ENCODE results near the gene PTPN23.

The PTPN23 gene

DNA sequence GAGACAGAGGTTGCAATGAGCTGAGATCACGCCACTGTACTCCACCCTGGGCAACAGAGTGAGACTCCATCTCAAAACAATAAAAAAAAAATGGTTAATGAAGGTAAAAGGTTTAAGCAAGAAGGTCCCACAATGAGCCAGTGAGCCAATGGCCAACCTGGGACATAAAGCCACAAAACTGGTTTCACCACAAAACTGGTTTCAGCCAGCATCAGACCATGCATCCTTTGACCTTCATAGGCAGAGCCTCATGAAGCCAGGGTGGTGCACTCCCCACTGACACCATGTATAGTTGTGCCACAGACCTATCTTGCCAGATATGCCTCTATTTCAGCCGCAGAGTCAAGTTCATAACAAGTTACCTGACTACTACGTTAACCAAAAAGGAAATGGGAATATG is 53.0 kb downstream of the PTPN23 start:
- DNase-seq (ENCODE audit: insufficient read length, low spot score) (no peak), FAIRE-seq (no peak)
- TF ChIP-seq, protein P1, sequence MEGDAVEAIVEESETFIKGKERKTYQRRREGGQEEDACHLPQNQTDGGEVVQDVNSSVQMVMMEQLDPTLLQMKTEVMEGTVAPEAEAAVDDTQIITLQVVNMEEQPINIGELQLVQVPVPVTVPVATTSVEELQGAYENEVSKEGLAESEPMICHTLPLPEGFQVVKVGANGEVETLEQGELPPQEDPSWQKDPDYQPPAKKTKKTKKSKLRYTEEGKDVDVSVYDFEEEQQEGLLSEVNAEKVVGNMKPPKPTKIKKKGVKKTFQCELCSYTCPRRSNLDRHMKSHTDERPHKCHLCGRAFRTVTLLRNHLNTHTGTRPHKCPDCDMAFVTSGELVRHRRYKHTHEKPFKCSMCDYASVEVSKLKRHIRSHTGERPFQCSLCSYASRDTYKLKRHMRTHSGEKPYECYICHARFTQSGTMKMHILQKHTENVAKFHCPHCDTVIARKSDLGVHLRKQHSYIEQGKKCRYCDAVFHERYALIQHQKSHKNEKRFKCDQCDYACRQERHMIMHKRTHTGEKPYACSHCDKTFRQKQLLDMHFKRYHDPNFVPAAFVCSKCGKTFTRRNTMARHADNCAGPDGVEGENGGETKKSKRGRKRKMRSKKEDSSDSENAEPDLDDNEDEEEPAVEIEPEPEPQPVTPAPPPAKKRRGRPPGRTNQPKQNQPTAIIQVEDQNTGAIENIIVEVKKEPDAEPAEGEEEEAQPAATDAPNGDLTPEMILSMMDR (IDR thresholded peaks at IDR 0.05; ENCODE audit: insufficient read depth, missing control alignments) = no peak

DNA sequence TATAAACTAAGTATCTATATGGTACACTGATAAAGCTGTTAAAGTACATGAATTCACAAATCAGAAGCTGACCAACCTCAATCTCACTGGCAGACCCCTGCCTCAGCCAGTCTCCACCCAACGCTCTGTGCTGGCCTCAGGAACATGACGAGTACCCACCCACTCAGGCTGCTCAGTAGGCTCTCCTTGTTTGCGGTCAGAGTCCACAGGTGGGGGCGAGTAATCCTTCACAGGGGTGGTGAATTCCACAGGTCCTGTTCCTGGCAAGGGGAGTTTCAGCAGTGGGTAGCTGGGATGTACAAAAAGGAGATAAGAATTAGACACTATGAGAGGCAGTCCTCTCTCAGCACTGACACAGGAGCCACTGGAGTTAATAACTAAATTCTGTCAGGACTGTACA is 54.0 kb downstream of the PTPN23 start:
- no peak for DNase-seq (ENCODE audit: insufficient read length, low spot score)
- no peak for FAIRE-seq

DNA sequence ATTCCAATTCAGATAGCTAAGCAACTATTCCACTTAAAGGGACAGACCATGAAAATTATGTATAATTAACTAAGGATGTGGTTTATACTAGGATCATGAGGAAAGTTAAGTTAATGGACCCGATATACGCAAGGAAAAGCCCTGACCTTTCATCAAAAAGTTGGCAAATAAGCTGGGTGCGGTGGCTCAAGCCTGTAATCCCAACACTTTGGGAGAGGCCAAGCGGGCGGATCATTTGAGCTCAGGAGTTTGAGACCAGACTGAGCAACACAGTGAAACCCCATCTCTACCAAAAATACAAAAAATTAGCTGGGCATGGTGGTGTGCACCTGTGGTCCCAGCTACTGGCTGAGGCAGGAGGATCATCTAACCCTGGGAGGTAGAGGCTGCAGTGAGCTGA is 55.4 kb downstream of the PTPN23 start:
- FAIRE-seq (no peak), DNase-seq (ENCODE audit: insufficient read length, low spot score) (no peak)
- TF ChIP-seq, protein P1 (IDR thresholded peaks at IDR 0.05; ENCODE audit: insufficient read depth, missing control alignments) = no peak

More for the DNA sequence above, 54.0 kb downstream of the PTPN23 start:
- TF ChIP-seq, protein P1 (IDR thresholded peaks at IDR 0.05; ENCODE audit: insufficient read depth, missing control alignments) = no peak

DNA sequence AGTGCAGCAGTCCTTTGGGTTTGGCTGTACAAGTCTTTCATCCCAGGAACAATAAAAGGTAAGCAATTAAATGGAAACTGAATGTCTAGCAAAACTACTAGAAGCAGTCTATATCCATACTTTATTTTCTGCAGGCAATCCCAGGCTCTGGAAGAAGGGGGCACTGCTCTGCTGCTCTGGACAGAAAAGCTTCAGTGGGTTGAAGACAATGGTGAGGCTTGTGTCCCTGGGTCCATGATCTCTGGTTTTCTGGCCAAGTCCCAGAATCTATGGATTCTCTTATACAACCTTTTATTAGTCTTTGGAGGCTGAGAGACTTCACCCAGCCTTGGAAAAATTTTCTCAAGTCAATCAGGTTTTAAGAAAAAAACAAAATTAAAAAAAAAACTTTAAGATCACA is 59.3 kb downstream of the PTPN23 start:
- TF ChIP-seq, protein P1 (IDR thresholded peaks at IDR 0.05; ENCODE audit: insufficient read depth, missing control alignments) = peak; percentile 37
- no peak for DNase-seq (ENCODE audit: insufficient read length, low spot score)
- FAIRE-seq = no peak

DNA sequence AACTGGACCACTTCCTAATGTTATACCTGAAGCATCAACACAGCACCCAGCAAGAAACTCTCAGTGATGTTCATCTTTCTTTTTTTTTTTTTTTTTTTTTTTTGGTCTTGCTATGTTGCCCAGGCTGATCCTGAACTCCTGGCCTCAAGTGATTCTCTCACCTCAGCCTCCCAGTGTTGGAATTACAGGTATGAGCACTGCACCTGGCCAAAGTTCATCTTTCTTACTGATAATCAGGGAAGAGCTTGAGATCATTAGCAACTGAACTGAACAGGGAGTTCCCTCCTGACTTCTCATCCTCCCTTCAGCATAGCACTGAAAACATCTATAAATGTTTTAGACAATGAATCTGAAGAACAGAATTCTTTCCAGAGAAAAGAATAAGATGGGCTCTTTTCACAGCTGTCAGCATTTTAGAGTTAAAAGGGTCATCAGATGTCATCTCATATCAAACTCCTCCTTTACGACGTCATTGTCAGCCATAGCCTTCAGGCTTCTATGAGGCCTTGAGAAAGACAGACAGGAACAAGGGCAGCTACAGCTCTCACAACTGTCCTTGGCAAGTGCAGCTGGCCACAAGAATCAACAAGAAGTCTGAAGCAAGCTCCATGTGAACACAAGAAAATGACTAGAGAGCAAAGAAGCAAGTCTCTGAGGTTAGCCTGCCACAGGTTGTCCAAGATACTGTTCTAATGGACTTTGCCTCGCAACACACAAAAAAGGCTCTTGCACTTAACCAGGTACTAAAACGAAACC is 61.2 kb downstream of the PTPN23 start:
- FAIRE-seq (no peak), DNase-seq (ENCODE audit: insufficient read length, low spot score) (no peak)
- TF ChIP-seq, protein P1 (IDR thresholded peaks at IDR 0.05; ENCODE audit: insufficient read depth, missing control alignments) = no peak

DNA sequence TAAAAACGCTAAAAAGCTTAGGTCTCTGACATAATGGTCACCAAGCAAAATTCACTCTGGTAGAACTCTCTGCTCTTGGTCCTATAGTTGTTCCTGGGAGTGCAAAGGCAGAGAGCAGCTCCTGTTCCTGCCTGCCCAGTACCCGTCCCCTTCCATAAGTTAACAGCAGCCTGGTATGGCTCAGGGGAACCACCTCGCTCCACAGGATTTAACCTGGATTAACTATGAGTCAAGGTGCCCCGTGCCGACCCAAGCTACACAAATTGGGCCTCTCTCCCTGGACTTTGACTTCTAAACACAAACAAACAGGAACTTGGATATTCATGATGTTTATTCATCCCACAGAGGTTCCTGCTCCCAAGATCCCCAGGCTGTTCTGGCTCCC is 62.8 kb downstream of the PTPN23 start:
- no peak for FAIRE-seq

DNA sequence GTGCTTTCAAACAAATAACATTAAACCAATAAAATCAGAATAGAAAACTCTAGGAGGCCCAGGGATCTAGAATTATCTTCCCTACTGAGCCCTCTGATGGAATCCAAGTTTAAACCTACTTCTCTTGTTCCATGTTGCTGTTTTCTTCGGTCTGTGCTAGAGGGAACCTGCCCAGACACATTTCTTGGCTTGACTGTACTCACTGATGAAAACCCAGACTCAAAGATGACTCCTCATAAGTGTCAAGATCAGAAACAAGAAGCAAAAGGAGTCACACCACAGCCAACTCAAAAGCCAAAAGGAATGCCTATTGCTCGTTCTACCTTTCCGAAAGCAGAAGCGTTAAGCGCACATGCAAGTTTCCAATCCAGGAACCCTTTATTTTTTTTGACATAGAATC is 63.3 kb downstream of the PTPN23 start:
- DNase-seq (ENCODE audit: insufficient read length, low spot score) (no peak), FAIRE-seq (no peak)
- TF ChIP-seq, protein P1 (IDR thresholded peaks at IDR 0.05; ENCODE audit: insufficient read depth, missing control alignments) = no peak

More for the DNA sequence above, 62.8 kb downstream of the PTPN23 start:
- no peak for DNase-seq (ENCODE audit: insufficient read length, low spot score)
- TF ChIP-seq, protein P1 (IDR thresholded peaks at IDR 0.05; ENCODE audit: insufficient read depth, missing control alignments) = no peak

All from D721Med (cell line).